T47D (cell line): Measurements from ENCODE around the gene SHC3.

Source experiments
- DNase-seq, 2 experiments: peaks; one replicate each; pipeline versions ENCODE4 v3.0.0 to v3.0.0-alpha.2; 2011 to 2012; ENCODE audit warnings: low read depth in 1 of 2, low spot score in 1 of 2
- JUND ChIP-seq: IDR thresholded peaks from 2 replicates; pipeline ENCODE4 v1.6.1; 2012; ENCODE audit warnings: low read depth
- in situ Hi-C: cut with HindIII; loops from 2 replicates; pipeline ENCODE4 v1.10.0; 2016; ENCODE audit warnings: low sequenced_read_pairs, low pct_unique_long_range_greater_than_20kb

The SHC3 gene

DNA sequence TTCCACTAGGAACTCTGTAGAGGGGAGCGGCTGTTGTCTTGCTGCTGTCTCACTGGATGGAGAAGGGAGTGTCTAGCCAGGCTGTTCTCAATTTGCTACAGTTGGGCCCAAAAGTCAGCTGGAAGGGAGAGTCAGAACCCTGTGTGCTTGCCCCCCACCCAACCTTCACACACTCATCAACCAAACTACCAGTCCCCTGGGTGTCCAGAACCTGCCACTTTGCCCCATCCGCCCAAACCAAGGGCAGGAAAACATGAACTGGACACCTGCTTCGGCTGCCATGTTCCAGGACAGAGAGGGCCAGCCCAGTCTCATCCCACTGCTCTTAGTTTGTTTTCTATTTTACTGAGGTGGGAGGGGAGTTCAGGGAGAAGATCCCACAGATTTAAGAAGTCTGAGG lies 105.2 kb downstream of the SHC3 start:
- DNase-seq: no peak
- no peak for TF ChIP-seq JUND
- in situ Hi-C loops: no loop called here

DNA sequence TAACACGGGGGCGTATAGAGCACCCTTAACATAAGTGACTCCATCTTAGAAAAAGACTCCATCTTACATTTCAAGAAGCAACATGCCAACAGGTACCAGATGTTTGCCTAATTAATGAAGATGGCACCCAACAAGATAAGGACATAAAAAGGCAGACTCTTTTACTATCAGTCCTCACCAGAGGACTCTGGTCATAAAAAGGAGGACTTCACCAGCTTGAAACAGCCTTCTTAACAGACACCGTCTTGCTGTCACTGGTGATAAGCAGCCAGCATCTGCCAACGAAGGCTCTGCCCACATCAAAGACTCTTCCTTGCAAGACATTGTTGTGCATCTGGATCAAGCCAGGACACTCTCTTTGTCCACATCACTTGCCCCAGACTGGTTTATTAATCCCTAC lies 107.0 kb downstream of the SHC3 start:
- DNase-seq: no peak
- in situ Hi-C loops: no loop called here
- no peak for TF ChIP-seq JUND

DNA sequence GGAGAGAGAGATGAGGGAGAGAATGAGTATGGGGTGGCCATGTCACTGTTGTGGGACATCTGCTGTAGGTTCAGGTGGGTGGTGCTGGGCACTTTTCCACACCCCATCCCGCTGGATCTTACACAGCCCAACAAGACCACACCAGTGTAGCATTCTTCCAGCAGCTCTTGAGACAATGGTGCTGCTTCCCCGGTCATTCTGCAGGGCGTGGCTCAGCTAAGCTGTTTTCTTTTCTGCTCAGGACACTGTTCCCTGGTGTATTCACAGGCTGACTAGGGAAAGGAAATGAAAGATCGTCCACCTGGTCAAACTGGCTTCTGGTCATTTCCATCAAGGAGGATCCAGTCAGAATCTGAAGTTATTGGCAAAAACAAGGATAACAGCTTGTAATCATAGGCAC lies 111.8 kb downstream of the SHC3 start:
- no peak for TF ChIP-seq JUND
- DNase-seq: no peak
- in situ Hi-C loops: no loop called here

DNA sequence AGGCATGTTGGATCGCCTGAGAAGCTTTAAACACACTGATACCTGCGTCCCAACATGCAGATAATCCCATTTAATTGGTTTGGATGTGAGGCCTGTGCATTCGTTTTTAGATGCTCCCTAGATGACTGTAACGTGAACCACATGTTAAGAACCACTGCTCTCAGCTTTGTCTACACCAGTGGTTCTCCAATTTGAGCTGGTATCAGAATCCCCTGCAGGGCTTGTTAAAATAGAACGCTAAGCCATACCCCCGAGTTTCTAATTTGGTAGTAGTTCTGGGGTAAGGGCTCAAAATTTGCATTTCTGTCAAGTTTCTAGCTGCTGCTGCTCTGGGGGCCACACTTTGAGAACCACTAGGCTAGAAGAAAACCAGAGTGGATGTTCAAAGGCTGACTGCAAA lies 112.7 kb downstream of the SHC3 start:
- in situ Hi-C loops: no loop called here
- DNase-seq: no peak
- no peak for TF ChIP-seq JUND

DNA sequence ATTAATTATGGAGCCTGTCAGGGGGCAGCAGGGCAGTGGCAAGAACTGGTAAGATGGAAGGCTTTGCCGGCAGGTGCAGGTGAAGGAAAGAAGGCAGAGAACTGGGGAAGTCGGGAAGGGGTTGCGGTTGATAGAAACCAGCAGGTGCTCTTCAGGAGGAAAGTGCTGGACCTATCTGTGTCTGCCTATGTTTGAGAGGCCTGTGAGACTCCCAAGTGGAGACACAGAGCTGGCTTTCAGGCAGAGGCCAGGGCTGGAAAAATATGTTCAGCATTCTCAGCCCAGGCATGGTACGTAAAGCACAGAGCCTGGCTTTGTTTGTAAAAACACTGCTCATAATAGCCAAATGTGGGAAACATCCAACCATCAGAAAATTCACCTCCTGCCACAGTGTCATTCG lies 117.8 kb downstream of the SHC3 start:
- TF ChIP-seq JUND: no peak
- no peak for DNase-seq
- in situ Hi-C loops: no loop called here

DNA sequence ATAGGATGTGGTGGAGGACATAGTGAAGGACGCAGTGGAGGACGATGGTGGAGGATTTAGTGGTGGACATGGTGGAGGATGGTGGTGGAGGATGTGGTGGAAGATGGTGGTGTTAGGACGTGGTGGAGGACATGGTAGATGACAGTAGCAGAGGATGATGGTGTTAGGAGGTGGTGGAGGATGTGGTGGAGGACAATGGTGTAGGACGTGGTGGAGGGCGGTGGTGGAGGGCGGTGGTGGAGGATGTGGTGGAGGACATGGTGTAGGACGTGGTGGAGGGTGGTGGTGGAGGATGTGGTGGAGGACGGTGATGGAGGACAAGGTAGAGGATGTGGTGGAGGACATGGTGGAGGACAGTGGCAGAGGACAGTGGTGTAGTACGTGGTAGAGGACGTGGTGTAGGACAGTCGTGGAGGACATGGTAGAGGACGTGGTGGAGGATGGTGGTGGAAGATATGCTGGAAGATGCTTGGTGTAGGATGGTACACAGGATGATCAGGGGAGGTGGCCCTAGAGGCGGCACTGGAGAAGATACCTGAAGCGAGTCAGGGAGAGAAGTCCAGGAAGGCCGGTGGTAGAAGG lies 118.6 kb downstream of the SHC3 start:
- DNase-seq: no peak
- TF ChIP-seq JUND: no peak
- in situ Hi-C loops: no loop called here

DNA sequence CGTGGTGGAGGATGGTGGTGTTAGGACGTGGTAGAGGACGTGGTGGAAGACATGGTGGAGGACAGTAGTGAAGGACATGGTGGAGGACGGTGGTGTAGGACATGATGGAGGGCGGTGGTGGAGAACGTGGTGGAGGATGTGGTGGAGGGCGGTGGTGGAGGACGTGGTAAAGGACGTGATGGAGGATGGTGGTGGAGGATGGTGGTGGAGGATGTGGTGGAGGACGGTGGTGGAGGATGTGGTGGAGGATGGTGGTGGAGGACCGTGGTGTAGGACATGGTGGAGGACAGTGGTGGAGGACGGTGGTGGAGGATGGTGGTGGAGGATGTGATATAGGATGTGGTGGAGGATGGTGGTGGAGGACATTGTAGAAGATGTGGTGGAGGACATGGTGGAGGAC lies 119.7 kb downstream of the SHC3 start:
- in situ Hi-C loops: no loop called here
- no peak for TF ChIP-seq JUND
- DNase-seq: no peak

DNA sequence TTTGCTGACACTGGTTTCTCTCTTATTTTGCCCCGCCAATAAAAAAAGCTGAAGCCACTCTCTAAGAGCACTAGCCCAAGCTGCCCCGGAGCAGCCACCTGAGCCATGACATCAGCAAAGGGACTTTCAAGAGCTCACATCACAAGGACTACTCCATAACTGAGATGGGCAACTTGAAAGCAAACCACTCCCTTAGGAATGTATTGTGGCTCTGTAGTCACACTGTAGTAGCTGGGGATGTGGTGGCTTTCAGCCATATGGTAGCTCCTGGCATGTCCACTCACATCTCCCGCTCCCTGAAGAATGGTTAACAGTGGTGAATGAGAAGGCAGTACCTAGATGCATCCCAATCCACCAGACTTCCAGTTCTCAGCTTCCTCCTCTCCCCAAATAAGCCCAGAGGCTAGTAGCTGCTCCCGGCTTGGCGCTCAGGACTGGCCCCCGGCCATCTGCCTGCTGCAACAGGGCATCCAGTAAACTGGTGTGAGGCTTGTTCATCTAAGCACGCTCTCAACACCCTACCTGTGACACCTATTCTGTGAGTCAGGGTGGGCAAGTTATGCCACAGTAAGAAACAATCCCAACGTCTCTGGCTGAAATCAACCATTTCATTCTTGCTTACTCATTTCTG lies 123.6 kb downstream of the SHC3 start:
- DNase-seq: no peak
- TF ChIP-seq JUND: no peak
- in situ Hi-C loops: no loop called here

DNA sequence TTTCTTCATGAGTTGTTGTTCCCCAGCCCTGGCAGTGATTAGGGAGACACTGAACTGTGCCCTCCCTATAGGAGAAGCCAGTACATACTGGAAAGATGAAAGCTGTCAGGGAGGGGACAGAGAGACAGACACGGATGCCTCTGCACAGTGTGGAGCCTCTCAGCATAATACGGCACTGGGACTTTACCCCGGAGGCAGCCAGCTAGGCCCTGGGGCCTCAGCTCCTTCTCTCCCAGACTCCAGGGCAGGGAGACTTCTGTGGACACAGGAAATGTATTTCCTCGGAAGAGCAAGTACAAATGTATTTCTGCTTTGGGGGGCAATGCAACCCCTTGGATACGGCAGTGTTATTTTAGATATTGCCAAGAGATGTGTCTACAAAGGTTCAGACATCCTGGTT lies 125.3 kb downstream of the SHC3 start:
- in situ Hi-C loops: no loop called here
- TF ChIP-seq JUND: no peak
- no peak for DNase-seq

DNA sequence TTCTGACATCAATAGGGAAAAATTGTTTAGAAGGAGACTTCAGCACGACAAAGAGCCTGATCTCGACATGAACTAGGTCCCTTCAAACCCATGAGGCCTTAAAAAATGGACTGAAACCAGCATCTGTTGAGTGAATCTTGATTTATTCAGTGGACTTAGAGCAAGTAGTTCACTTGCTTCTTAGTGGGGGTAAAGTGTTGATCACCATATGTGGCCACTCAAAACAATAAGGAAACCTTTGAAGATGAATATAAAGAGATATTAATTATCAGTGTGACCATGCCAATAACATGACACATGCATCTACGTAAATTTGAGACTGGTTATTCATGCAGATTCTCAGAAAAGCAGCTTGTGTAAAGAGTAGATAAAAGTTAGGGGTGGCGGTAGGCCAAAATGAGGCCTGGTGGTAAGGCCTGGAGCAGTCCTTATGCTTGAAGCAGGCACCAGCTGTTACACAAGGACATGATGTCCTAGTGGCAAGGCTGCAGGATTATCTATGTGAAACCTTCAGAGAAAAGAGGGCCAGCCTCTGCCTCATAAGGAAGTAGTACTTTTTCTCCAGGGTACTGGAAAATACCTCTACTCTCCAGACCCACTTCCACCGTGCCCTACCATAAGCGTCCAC lies 126.0 kb downstream of the SHC3 start:
- DNase-seq: no peak
- in situ Hi-C loops: no loop called here
- no peak for TF ChIP-seq JUND

DNA sequence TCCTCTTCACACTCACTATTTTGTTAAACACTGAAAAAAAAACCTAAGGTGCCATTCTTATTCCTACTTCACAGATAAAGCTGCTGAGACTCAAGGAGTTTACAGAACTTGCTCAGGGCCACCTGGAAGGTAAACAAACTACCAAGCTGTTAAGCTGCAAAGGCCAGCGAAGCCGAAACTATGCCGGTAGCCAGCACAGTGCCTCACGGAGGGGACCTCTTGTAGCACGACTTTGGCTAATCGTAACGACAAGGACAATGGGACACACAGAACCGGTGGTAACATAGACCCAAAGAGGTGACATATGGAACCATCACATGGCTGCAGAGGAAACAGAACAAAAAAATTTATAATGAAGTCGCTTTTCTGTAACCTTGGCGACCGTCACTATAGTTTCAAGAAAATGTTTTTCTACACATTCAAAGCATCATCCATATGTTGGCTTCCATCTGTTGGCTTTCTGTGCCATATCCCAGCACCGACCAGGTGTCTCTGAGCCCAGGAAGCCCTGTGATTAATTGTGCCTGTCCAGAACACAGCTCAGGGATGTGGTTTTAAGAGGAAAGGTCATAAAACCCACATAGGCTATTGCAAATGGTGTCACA lies 127.1 kb downstream of the SHC3 start:
- in situ Hi-C loops: no loop called here
- no peak for TF ChIP-seq JUND
- DNase-seq: no peak

DNA sequence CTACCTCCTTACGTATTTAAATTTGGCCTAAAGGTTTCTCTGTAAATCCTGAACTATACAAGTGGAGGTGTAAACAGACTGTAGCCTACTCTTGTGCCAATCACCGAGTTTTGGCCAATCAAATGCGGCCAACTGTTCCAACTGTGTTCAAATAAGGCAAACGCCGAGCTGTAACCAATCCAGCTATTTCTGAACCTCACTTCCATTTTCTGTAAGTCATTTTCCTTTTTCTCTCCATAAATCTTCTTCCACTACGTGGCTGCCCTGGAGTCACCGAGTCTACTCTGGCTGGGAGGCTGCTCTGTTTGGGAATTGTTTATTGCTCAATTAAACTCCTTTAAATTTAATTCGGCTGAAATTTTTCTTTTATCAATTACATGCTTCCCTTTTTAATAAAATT lies 129.0 kb downstream of the SHC3 start:
- TF ChIP-seq JUND: no peak
- no peak for DNase-seq
- in situ Hi-C loops: no loop called here

DNA sequence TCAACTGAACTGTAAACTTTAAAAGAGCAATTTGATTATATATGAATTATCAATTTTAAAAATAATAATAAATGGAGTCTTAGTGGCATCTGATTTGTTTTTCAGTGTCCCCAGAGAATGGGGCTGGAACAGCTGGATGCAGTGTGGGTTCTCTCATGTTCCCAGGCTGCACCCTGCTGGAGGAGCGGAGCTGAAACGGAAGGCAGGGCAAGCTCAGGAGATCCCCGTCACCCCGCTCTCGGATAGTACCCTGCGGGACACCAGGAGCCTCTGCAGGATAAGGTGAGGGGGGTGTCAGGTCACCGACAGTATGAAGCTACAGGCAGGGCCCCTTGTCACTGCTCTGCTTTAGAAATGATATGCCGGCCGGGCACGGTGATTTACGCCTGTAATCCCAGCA lies 130.0 kb downstream of the SHC3 start:
- no peak for TF ChIP-seq JUND
- no peak for DNase-seq
- in situ Hi-C loops: no loop called here
